Activated CD4-positive, alpha-beta T cell treated with anti-CD3 and anti-CD28 coated beads, Interleukin-2, Interleukin-6, amounts not matched to agents 100 ng/mL and 50 ng/mL, durations not matched to agents 16 hours and 8 hours (primary cell): ENCODE results near the gene URI1.

ENCODE experiments used
- DNase-seq: peaks from one replicate; pipeline ENCODE4 v3.0.0-alpha.2; 2020

Gene URI1

GRCh38 chr19:29974701-29975100 is 32.7 kb downstream of the URI1 start:
- no peak for DNase-seq

DNA sequence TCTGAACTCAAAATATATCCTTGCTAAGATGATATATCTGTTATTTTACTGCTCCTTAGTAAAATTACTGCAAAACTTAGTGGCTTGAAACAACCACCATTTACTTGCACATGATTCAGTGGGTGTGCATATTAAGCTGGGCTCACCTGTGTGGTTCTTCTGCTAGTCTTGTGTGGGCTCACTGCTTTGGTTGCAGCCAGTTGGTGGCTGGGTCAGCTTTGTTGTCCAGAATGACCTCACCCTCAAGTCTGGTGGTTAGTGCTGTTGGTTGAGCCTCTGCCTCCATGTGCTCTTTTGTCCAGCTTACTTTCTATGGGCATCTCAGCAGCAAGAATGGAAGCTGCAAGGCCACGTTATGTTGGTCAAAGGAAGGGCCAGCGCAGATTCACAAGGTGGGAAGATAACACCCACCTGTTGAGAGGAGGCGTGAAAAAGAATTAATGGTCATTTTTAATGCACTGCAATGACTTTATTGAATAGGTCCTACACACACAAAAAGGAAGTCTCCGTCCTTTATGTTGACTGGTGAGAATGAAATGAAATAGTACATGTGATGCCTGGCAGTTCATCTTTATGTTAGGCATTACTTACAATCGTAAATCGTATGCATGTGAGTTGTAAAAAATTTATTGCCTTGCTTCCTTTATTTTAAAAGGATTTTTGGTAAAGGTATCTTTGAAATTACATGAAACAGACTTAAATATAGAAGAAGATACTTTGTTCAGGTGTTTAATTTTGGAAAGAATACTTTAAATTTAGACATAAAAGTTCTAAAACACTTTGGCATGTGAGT is 34.3 kb downstream of the URI1 start:
- DNase-seq: no peak

DNA sequence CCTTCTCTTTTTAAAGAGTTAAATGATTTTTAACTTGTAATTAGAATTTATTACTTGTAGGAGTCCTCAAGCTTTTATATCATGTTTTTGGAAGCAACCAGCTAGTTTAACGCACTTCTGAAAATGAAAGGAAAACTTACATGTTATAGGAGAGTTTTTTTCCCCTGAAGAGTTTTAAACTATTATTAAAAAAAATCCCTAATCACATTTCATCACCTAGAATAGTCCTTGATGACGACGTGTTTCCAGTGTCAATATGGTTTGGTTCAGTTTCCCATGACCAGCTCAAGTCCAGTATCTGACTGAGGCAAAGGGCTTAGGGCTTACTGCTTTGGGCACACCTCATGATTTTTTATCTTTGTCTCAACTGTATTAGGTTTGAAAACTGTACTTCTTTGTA is 36.0 kb downstream of the URI1 start:
- DNase-seq: no peak

DNA sequence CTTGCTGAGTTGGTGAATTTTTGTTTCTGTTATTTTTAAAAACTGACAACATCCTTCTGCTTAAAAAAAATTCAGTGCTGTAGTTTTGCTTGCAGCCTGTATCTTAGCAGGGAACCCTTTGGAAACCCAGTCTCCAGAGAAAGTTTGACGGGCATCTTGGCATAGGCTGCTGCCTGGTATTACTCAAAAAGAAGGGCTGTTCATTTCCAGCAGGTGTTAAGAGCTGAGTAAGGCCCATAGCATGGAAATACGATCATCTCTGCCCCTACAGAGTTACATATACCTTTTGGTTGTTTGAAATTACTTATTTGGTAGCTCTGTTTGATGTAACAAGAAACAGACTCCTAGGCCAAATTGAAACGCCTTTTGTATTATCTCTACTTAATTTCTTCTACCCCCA is 41.5 kb downstream of the URI1 start:
- DNase-seq: no peak

DNA sequence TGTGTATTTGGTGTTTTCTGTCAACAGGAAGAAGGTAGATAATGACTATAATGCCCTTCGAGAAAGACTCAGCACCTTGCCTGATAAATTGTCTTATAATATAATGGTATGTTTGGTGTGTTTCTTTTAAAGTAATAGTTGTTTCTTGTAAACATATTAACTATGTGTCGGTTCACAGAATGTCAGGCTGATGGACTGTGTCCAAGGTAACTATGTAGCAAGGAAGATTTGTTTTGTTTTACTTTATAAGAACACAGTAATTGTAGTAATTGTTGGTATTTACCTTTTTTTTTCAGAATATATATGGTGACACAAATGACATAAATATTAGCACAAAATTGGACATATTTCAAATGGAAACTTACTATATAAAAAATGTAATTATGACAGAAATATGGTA is 43.2 kb downstream of the URI1 start:
- DNase-seq: no peak

- no peak for DNase-seq
Observed at GRCh38 chr19:29988351-29988750, 46.3 kb downstream of the URI1 start.

DNA sequence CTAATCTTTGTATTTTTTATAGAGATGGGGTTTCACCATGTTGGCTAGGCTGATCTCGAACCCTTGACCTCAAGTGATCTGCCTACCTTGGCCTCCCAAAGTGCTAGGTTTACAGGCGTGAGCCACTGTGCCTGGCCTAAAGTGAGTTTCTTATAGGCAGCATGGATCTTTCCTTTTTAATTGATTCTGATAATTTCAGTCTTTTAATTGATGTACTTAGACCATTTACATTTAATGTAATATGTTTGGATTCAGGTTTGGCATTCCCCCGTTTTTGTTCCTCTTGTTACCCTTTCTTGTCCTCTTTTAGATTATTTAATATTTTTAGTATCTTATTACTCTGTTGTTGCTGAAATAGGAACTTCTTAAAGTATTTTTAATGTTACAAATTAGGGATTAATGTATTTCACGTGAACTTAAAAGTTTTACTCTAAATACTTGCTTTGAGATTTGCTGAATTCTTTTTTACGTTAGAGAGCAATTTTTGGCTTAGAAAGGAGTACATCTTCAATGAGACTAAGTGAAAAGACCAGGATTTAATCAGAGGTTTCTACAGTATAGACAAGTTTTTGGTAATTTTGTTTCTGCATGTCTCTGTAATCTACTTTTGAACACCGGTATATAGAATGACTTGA is 50.3 kb downstream of the URI1 start:
- no peak for DNase-seq

GRCh38 chr19:29999490-29999889 is 57.5 kb downstream of the URI1 start:
- no peak for DNase-seq

GRCh38 chr19:30000862-30001261 is 58.8 kb downstream of the URI1 start:
- no peak for DNase-seq

DNA sequence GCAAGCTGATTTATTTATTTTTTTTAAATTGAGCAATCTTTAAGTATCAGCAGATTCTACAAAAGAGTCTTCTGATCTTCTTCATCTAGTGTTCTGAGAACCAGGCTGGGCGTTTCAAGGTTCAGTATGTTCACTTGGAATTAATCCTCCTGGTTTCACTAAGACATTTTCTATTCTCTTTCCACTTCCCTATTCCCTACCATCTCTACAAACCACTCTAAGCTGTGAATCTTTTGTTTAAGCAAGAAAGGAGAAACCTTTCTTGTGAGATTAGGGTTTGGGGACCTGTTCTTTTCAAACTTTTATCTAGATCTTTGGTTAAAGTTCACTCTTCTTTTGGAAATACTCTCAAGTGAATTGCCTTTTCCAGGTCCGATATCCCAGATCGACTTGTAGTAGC is 59.3 kb downstream of the URI1 start:
- no peak for DNase-seq

DNA sequence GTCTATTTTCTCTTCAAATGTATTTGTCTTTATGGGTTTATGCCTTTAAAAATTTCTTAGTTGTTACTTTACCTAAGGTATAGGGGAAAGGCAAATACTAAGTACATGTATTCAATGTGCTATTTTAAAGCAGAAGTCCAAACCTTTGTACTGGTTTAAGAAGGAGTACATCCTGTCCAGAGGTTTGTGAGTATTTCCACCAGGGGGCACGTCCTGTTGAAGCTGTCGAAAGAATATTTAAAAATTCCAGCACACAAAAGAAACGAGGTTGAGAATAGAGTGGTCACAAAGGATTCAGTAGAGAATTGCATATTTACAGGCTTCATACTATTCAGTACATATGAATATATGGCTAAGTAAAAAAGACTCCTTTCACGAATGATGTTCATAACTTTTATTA is 59.8 kb downstream of the URI1 start:
- no peak for DNase-seq

GRCh38 chr19:30003866-30004265 is 61.8 kb downstream of the URI1 start:
- DNase-seq: no peak

DNA sequence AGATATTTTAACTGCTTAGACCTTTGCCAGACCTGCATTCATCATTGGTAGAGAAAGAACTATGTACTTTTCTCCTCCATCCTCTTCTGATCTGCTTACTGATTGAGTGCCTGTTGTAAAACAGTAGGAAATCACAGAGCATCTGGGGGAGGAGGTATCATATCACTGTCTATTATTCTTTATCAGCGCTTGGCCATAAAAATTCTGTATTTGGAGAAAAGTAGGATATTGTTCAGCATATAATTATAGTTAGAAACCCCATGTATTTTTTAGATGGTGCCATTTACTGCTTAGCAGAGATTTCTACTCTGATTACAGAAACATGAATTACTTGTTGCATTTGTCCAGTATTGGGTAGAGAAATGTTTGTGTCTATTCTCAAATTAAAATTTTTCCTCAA is 62.4 kb downstream of the URI1 start:
- DNase-seq: no peak

- DNase-seq: peak; percentile 41
Observed at GRCh38 chr19:30006207-30006606, 64.2 kb downstream of the URI1 start.

- DNase-seq: no peak
Observed at GRCh38 chr19:30008169-30008568, 66.1 kb downstream of the URI1 start.

DNA sequence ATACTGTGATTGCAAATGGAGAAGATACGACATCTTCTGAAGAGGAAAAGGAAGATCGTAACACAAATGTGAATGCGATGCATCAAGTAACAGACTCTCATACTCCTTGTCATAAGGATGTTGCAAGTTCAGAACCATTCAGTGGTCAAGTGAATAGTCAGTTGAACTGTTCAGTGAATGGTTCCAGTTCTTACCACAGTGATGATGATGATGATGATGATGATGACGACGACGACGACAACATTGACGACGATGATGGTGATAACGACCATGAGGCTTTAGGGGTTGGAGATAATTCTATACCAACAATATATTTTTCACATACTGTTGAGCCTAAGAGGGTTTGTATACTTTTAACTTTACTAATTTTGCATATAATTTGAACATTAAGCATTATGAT is 67.0 kb downstream of the URI1 start:
- DNase-seq: no peak

DNA sequence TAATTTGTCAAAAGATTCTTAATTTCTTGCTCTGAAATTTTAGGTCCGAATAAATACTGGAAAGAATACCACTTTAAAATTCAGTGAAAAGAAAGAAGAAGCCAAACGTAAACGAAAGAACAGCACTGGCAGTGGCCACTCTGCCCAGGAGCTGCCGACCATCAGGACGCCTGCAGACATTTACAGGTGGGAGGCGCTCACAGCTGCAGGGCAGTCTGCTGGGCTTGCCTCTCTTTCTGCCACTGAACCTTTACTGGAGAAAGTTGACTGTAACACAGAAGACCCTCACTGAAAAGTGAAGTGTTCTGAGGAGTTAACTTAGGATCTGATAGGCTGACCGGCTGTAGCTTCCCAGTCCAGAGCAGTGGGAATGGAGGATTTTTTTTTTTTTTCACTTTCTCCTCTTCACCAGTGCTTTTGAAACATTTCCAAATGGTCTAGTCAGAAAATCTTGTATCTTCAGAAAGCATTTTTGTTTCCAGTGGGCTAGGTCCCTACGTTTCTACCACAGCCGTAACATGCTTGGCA is 69.1 kb downstream of the URI1 start:
- DNase-seq: no peak

GRCh38 chr19:30014770-30015169 is 72.7 kb downstream of the URI1 start:
- DNase-seq: no peak

- no peak for DNase-seq
Observed at GRCh38 chr19:30017172-30017571, 75.1 kb downstream of the URI1 start.

- no peak for DNase-seq
Observed at GRCh38 chr19:30020189-30020588, 78.2 kb downstream of the URI1 start.

DNA sequence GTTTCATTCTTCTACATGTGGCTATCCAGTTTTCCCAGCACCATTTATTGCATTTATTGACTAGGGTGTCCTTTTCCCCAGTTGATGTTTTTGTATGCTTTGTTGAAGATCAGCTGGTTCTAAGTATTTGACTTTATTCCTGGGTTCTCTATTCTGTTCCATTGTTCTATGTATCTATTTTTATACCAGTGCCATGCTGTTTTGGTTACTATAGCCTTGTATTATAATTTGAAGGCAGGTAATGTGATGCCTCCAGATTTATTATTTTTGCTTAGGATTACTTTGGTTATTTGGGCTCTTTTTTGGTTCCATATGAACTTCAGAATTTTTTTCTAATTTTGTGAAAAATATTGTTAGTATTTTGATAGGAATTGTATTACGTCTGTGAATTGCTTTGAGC is 80.6 kb downstream of the URI1 start:
- no peak for DNase-seq

- no peak for DNase-seq
Observed at GRCh38 chr19:30023330-30023729, 81.3 kb downstream of the URI1 start.

GRCh38 chr19:30024091-30024490 is 82.1 kb downstream of the URI1 start:
- no peak for DNase-seq

GRCh38 chr19:30026933-30027332 is 84.9 kb downstream of the URI1 start:
- DNase-seq: no peak
